CD4-positive, alpha-beta T cell treated with Interleukin-15 for 1 hour (primary cell): ENCODE results near the gene TACSTD2.
"Not testable (repeated sequence)": the region's sequence is repeated elsewhere in the genome, so short reads cannot be mapped to it uniquely, and the experiment has no call there.

Experiments used
- DNase-seq: peaks from one replicate; pipeline ENCODE4 v3.0.0-alpha.2; 2020

The TACSTD2 gene

GRCh38 chr1:58576727-58577653, at the start of gene TACSTD2:
TSS of gene TACSTD2 (minus strand) at chr1:58577252. CDS start at chr1:58577156, 96 bp downstream.
- no peak for DNase-seq

GRCh38 chr1:58626293-58626692, 49.2 kb upstream of the TACSTD2 start:
- DNase-seq: no peak

- not testable (repeated sequence) for DNase-seq
These were observed 46.2 kb upstream of the TACSTD2 start for GRCh38 chr1:58623259-58623658.

- DNase-seq: no peak
These were observed 45.5 kb upstream of the TACSTD2 start for GRCh38 chr1:58622571-58622970.

- DNase-seq: no peak
These were observed 44.3 kb upstream of the TACSTD2 start for GRCh38 chr1:58621391-58621790.

- no peak for DNase-seq
These were observed 43.9 kb upstream of the TACSTD2 start for GRCh38 chr1:58620926-58621325.

GRCh38 chr1:58620259-58620658, 43.2 kb upstream of the TACSTD2 start:
- DNase-seq: no peak

- DNase-seq: no peak
These were observed 42.4 kb upstream of the TACSTD2 start for GRCh38 chr1:58619286-58620054.

GRCh38 chr1:58618303-58618702, 41.3 kb upstream of the TACSTD2 start:
- peak; percentile 73 for DNase-seq

- no peak for DNase-seq
These were observed 34.9 kb upstream of the TACSTD2 start for GRCh38 chr1:58611861-58612385.

- DNase-seq: no peak
These were observed 31.9 kb upstream of the TACSTD2 start for GRCh38 chr1:58608945-58609344.

- DNase-seq: no peak
These were observed 31.2 kb upstream of the TACSTD2 start for GRCh38 chr1:58608297-58608696.

- no peak for DNase-seq
These were observed 30.3 kb upstream of the TACSTD2 start for GRCh38 chr1:58607391-58607790.

GRCh38 chr1:58601921-58602320, 24.9 kb upstream of the TACSTD2 start:
- DNase-seq: not testable (repeated sequence)

- no peak for DNase-seq
These were observed 20.9 kb upstream of the TACSTD2 start for GRCh38 chr1:58597996-58598395.

GRCh38 chr1:58597076-58597475, 20.0 kb upstream of the TACSTD2 start:
- no peak for DNase-seq

- no peak for DNase-seq
These were observed 19.6 kb upstream of the TACSTD2 start for GRCh38 chr1:58596631-58597052.

GRCh38 chr1:58594546-58594945, 17.5 kb upstream of the TACSTD2 start:
- DNase-seq: no peak

GRCh38 chr1:58592522-58593134, 15.6 kb upstream of the TACSTD2 start:
- DNase-seq: no peak

GRCh38 chr1:58591806-58592205, 14.8 kb upstream of the TACSTD2 start:
- DNase-seq: no peak

- DNase-seq: no peak
These were observed 13.0 kb upstream of the TACSTD2 start for GRCh38 chr1:58590019-58590418.

- no peak for DNase-seq
These were observed 11.3 kb upstream of the TACSTD2 start for GRCh38 chr1:58588396-58588795.

- DNase-seq: no peak
These were observed 10.6 kb upstream of the TACSTD2 start for GRCh38 chr1:58587667-58588066.
